Measurements from ENCODE around the gene IQCN.

DNA sequence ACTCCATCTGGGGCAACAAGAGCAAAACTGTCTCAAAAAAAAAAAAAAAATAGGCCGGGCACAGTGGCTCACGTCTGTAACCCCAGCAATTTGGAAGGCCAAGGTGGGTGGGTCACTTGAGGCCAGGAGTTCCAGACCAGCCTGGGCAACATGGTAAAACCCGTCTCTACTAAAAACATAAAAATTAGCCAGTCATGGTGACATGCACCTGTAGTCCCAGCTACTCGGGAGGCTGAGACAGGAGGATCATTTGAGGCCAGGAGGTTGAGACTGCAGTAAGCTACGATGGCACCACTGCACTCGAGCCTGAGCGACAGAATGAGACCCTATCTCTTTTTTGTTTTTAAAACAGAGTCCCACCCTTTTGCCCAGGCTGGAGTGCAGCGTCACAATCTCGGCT lies 3.9 kb downstream of the IQCN start:
- no peak for TF ChIP-seq EZH2 (IDR thresholded peaks at IDR 0.05; ENCODE audit: borderline replicate concordance, low read depth, low read length, severe bottlenecking)
- TF ChIP-seq, protein P1, sequence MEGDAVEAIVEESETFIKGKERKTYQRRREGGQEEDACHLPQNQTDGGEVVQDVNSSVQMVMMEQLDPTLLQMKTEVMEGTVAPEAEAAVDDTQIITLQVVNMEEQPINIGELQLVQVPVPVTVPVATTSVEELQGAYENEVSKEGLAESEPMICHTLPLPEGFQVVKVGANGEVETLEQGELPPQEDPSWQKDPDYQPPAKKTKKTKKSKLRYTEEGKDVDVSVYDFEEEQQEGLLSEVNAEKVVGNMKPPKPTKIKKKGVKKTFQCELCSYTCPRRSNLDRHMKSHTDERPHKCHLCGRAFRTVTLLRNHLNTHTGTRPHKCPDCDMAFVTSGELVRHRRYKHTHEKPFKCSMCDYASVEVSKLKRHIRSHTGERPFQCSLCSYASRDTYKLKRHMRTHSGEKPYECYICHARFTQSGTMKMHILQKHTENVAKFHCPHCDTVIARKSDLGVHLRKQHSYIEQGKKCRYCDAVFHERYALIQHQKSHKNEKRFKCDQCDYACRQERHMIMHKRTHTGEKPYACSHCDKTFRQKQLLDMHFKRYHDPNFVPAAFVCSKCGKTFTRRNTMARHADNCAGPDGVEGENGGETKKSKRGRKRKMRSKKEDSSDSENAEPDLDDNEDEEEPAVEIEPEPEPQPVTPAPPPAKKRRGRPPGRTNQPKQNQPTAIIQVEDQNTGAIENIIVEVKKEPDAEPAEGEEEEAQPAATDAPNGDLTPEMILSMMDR (IDR thresholded peaks at IDR 0.05; ENCODE audit: borderline replicate concordance, extremely low read depth, low read length, poor library complexity, severe bottlenecking) = no peak

All from DND-41 (cell line).